Ishikawa (cell line): ENCODE results near the gene NSUN4.
A peak's percentile ranks its signal among the peaks of the same experiment; 100 is the strongest.

Experiments
- CEBPB ChIP-seq: IDR thresholded peaks from 2 replicates; pipeline ENCODE4 v1.6.1; 2012
- CREB1 ChIP-seq: IDR thresholded peaks from 2 replicates; pipeline ENCODE4 v1.6.1; 2012; ENCODE audit warnings: low read depth
- EGR1 ChIP-seq: IDR thresholded peaks from 2 replicates; pipeline ENCODE4 v1.6.1; 2012
- EP300 ChIP-seq: IDR thresholded peaks from 2 replicates; pipeline ENCODE4 v1.6.1; 2012; ENCODE audit warnings: borderline replicate concordance
- FOXM1 ChIP-seq: IDR thresholded peaks from 2 replicates; pipeline ENCODE4 v1.6.1; 2012; ENCODE audit warnings: low read depth, borderline replicate concordance
- NFIC ChIP-seq: IDR thresholded peaks from 2 replicates; pipeline ENCODE4 v1.6.1; 2012
- RAD21 ChIP-seq: IDR thresholded peaks from 2 replicates; pipeline ENCODE4 v1.6.1; 2012; ENCODE audit warnings: low read depth
- TAF1 ChIP-seq: IDR thresholded peaks from 2 replicates; pipeline ENCODE4 v1.6.1; 2012; ENCODE audit warnings: low read depth, mild to moderate bottlenecking
- TCF12 ChIP-seq: IDR thresholded peaks from 2 replicates; pipeline ENCODE4 v1.6.1; 2012; ENCODE audit warnings: low read depth
- TEAD4 ChIP-seq: IDR thresholded peaks from 2 replicates; pipeline ENCODE4 v1.6.1; 2012
- USF1 ChIP-seq: IDR thresholded peaks from 2 replicates; pipeline ENCODE4 v1.6.1; 2012
- YY1 ChIP-seq: IDR thresholded peaks from 2 replicates; pipeline ENCODE4 v1.6.1; 2012; ENCODE audit warnings: low read depth
- ZBTB7A ChIP-seq: IDR thresholded peaks from 2 replicates; pipeline ENCODE4 v1.6.1; 2012; ENCODE audit warnings: low read depth
- TF ChIP-seq, protein P1 (sequence below): IDR thresholded peaks from 2 replicates; pipeline ENCODE4 v1.6.1; 2012; ENCODE audit warnings: low read depth, mild to moderate bottlenecking
- TF ChIP-seq, protein P2 (sequence below): IDR thresholded peaks from 2 replicates; pipeline ENCODE4 v1.6.1; 2012

Gene NSUN4

DNA sequence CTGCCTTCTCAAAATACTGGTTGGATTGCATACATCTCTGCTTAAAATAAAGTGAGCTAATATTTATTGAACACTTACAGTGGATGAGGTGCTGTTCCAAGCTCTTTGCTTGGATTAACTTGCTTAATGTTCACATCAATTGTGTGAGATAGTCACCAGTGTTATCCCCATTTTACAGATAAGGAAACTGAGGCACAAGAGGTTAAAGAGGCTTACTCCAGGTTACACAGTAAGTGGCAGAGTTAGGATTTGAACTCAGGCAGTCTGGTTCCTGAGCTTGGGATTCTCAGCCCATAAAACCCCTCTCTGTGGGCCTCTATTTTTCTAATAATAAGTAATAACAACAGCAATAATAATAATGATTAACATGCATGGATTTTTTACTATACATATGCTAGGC is 39.9 kb downstream of the NSUN4 start:
- TF ChIP-seq, protein P1, sequence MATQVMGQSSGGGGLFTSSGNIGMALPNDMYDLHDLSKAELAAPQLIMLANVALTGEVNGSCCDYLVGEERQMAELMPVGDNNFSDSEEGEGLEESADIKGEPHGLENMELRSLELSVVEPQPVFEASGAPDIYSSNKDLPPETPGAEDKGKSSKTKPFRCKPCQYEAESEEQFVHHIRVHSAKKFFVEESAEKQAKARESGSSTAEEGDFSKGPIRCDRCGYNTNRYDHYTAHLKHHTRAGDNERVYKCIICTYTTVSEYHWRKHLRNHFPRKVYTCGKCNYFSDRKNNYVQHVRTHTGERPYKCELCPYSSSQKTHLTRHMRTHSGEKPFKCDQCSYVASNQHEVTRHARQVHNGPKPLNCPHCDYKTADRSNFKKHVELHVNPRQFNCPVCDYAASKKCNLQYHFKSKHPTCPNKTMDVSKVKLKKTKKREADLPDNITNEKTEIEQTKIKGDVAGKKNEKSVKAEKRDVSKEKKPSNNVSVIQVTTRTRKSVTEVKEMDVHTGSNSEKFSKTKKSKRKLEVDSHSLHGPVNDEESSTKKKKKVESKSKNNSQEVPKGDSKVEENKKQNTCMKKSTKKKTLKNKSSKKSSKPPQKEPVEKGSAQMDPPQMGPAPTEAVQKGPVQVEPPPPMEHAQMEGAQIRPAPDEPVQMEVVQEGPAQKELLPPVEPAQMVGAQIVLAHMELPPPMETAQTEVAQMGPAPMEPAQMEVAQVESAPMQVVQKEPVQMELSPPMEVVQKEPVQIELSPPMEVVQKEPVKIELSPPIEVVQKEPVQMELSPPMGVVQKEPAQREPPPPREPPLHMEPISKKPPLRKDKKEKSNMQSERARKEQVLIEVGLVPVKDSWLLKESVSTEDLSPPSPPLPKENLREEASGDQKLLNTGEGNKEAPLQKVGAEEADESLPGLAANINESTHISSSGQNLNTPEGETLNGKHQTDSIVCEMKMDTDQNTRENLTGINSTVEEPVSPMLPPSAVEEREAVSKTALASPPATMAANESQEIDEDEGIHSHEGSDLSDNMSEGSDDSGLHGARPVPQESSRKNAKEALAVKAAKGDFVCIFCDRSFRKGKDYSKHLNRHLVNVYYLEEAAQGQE, result no peak
- TF ChIP-seq YY1 (no peak), CREB1 (no peak), USF1 (no peak), TCF12 (no peak), CEBPB (no peak)

GRCh38 chr1:46393510-46393909 is 52.9 kb downstream of the NSUN4 start:
- TF ChIP-seq TCF12, result no peak; the same call in 1 of the 2 replicates
- TF ChIP-seq TAF1, result no peak
- no peak for TF ChIP-seq EGR1
- TF ChIP-seq TEAD4, result no peak
- TF ChIP-seq NFIC, result no peak
- TF ChIP-seq RAD21, result no peak
- TF ChIP-seq, protein P1, result no peak
- TF ChIP-seq FOXM1, result no peak
- TF ChIP-seq, protein P2, sequence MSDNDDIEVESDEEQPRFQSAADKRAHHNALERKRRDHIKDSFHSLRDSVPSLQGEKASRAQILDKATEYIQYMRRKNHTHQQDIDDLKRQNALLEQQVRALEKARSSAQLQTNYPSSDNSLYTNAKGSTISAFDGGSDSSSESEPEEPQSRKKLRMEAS, result no peak
- no peak for TF ChIP-seq ZBTB7A
- TF ChIP-seq YY1, result no peak
- no peak for TF ChIP-seq USF1
- no peak for TF ChIP-seq CREB1
- no peak for TF ChIP-seq CEBPB
- no peak for TF ChIP-seq EP300

- TF ChIP-seq FOXM1, result no peak
- no peak; the same call in none of the 2 replicates for TF ChIP-seq TCF12
- no peak for TF ChIP-seq CREB1
- no peak for TF ChIP-seq CEBPB
- TF ChIP-seq NFIC, result peak; percentile 37
- TF ChIP-seq EGR1, result no peak; the same call in 1 of the 2 replicates
- TF ChIP-seq TAF1, result no peak
- TF ChIP-seq EP300, result no peak
- TF ChIP-seq ZBTB7A, result peak; percentile 66; the same call in 1 of the 2 replicates
- TF ChIP-seq, protein P1, result no peak
- TF ChIP-seq, protein P2, result peak; percentile 99
- TF ChIP-seq TEAD4, result no peak; the same call in 1 of the 2 replicates
- peak; percentile 69 for TF ChIP-seq YY1
- TF ChIP-seq RAD21, result no peak
- no peak for TF ChIP-seq USF1
These were observed 53.7 kb downstream of the NSUN4 start, which contains the start of gene FAAH for GRCh38 chr1:46394108-46394871. Gene FAAH, plus strand, starts transcription at chr1:46394317. Its CDS starts 32 bp downstream, at chr1:46394349.
